ENCODE data around the gene TEX2.
"Not testable (repeated sequence)": the region's sequence is repeated elsewhere in the genome, so short reads cannot be mapped to it uniquely, and the experiment has no call there.

TEX2 gene

DNA sequence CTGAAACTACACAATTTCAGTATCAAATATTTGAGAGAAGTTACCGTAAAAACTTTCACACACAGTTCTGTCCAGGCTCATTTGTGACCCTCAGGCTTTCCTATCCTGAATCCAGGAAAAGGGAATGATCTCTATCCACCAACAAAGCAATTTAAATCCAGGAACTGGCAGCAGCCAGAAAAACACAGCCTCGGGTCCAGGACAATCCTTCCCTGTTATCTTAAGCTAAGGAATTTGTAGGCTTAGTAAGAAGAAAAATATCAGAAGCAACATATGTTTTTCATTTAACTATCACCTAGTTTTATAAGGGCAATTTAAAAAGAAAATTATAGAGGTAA is 47.1 kb downstream of the TEX2 start:
- TF ChIP-seq, protein P1, sequence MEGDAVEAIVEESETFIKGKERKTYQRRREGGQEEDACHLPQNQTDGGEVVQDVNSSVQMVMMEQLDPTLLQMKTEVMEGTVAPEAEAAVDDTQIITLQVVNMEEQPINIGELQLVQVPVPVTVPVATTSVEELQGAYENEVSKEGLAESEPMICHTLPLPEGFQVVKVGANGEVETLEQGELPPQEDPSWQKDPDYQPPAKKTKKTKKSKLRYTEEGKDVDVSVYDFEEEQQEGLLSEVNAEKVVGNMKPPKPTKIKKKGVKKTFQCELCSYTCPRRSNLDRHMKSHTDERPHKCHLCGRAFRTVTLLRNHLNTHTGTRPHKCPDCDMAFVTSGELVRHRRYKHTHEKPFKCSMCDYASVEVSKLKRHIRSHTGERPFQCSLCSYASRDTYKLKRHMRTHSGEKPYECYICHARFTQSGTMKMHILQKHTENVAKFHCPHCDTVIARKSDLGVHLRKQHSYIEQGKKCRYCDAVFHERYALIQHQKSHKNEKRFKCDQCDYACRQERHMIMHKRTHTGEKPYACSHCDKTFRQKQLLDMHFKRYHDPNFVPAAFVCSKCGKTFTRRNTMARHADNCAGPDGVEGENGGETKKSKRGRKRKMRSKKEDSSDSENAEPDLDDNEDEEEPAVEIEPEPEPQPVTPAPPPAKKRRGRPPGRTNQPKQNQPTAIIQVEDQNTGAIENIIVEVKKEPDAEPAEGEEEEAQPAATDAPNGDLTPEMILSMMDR (conservative IDR thresholded peaks at IDR 0.05; ENCODE audit: control insufficient read depth, insufficient read depth, low read depth, low read length): no peak
- H3K4me3 ChIP-seq (ENCODE audit: control insufficient read depth, low read depth, low read length): no peak overlapping the region
- DNase-seq (ENCODE audit: low read depth): peak; percentile 48

DNA sequence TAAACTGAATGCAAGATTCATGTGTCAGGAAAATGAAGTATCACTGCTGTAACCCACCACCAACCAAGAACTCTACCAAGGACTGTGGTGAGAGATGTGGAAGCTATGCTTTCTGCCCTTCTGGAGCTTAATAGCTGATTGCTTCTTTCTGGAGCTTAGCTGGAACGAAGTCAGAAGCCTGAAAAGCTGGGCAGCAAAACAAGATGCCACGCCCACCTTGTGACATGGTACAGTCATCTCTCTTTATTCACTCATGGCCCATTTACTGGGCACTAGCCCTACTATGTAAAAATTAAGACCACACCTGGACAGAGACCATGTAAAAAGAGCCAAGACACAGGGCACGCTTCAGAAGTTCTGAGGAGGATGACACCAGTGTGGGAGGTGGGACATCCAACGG is 48.1 kb downstream of the TEX2 start:
- no peak overlapping the region for H3K4me3 ChIP-seq (ENCODE audit: control insufficient read depth, low read depth, low read length)
- peak; percentile 49 for DNase-seq (ENCODE audit: low read depth)
- TF ChIP-seq, protein P1 (conservative IDR thresholded peaks at IDR 0.05; ENCODE audit: control insufficient read depth, insufficient read depth, low read depth, low read length): no peak

DNA sequence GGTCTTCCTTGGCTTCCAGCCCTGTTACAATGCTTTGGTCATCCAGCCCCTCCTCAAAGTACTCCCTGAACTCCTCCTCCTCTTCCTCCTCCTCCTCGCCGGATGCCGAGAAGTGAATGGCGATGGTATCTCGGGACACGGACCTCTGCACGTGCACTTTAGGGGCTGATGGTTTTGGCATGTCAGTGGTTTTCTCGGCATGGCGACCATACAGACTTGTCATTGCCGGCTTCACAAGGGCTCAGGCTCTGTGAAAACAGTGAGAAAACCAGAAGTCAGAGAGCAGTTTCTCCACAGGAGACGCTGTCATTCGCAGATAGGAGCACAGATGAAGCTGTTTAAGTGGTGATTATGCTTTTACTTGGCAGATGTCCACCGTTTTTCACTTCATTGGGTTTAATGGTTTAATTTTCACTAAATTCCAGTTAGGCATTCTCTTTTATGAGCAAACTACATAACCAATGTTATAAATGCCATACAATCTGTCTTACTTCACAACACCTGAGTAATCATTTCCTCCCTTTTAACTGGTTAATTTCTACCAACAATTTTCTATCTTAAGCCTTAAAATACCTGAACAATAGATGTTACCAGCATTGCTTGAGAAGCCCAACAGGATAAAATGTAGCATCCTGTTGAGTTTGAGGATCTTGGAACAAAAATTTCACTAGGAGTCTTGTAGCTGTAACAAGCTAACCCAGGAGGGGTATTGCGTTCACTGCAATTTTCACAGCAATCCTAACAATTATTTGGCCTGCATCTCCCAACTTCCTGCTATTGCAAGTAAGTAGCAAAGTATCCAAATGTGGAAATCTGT is 48.9 kb downstream of the TEX2 start:
- no peak overlapping the region for H3K4me3 ChIP-seq (ENCODE audit: control insufficient read depth, low read depth, low read length)
- TF ChIP-seq, protein P1 (conservative IDR thresholded peaks at IDR 0.05; ENCODE audit: control insufficient read depth, insufficient read depth, low read depth, low read length): no peak
- no peak for DNase-seq (ENCODE audit: low read depth)

DNA sequence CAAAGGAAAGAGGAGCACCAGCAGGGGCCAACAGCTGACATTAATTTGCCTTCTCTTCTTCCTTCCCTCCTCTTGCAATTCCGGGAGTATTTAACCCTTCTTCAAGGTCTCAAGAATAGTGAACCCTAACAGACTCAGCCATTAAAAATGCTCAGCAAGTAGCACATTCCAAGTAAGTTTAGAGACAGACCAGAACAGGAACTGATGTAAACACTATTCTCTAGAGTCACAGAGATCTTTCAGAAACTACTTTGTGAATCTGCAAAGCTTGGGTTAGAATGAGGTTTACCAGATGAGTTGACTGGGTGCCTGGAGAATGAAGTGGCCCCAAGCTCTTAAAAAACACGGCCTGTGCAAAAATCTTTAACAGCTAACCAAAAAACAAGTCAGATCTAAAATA is 50.9 kb downstream of the TEX2 start:
- TF ChIP-seq, protein P1 (conservative IDR thresholded peaks at IDR 0.05; ENCODE audit: control insufficient read depth, insufficient read depth, low read depth, low read length): no peak
- DNase-seq (ENCODE audit: low read depth): peak; percentile 70
- H3K4me3 ChIP-seq (ENCODE audit: control insufficient read depth, low read depth, low read length): no peak overlapping the region

DNA sequence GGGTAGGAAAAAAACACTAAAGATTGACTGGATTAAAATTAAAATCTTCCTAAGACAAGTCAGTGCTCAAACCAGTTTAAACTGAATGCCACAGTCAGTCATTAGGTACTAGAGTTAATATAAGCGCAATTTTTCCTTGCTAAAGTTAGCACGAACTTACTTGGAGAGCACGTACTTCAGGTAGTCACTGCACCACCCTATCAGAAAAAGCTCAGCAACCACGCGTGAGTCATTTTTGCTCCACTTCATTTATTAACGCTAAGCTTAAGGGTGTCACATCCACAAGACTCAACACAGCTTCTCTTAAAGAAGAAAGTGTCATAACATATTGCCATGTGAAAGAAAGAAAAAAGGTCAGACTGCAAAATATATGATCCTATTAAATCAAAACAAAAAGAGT is 53.1 kb downstream of the TEX2 start:
- no peak for DNase-seq (ENCODE audit: low read depth)
- no peak overlapping the region for H3K4me3 ChIP-seq (ENCODE audit: control insufficient read depth, low read depth, low read length)
- TF ChIP-seq, protein P1 (conservative IDR thresholded peaks at IDR 0.05; ENCODE audit: control insufficient read depth, insufficient read depth, low read depth, low read length): no peak

DNA sequence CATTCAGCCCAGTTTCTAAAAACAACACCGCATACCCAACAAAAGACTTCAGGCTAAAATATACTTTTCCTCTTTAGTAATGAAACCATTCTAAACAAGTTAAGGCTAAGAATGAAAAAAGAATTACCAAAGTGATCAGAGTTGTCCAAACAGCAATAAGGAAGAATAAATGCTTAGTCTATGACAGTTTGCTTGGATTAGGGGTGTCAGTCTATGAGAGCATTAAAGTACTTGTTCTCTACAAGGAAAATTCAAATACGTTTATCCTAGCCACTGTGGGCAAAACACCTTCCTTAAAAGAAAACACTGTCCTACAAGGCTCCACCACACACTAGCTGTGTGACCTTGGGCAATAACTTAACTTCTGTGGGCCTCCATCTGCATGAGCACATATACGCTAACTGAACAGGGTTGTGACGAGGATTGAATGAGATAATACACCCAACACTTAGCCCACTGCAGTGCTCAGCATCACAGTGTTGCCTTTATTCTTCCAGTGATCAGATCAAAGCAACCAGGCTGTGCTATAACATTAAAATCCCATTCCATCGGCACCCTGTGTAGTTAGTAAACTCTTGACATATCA is 53.6 kb downstream of the TEX2 start:
- no peak for DNase-seq (ENCODE audit: low read depth)
- TF ChIP-seq, protein P1 (conservative IDR thresholded peaks at IDR 0.05; ENCODE audit: control insufficient read depth, insufficient read depth, low read depth, low read length): no peak
- H3K4me3 ChIP-seq (ENCODE audit: control insufficient read depth, low read depth, low read length): no peak overlapping the region

DNA sequence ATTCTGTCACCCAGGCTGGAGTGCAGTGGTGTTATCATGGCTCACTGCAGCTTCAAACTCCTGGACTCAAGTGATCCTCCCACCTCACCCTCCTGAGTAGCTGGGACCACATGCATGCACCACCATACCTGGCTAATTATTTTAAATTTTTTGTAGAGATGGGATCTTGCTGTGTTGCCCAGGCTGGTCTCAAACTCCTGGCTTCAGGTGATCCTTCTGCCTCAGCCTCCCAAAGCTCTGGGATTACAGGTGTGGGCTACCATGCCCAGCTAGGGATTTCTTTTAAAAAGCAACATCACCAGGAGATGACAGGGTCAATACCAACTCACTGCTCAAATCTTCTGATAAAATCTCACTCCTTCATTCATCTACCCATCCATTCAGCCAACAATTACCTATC is 54.4 kb downstream of the TEX2 start:
- not testable (repeated sequence) for DNase-seq (ENCODE audit: low read depth); H3K4me3 ChIP-seq (ENCODE audit: control insufficient read depth, low read depth, low read length)

Measured in fibroblast of mammary gland (primary cell).